ENCODE measurements around the gene SLC6A5. TPM values are rescaled to one million over a fixed set of nuclear protein-coding genes. Genes with fewer than 3 reads are reported as not detected.

The SLC6A5 gene
- total RNA-seq, 2 donors from 2014 or later = 0.11 TPM; not detected in 1

- Histone ChIP-seq H3K27me3 (peaks cover 8% of the 10 kb centered on the region in 2 donors), H3K9me3 (no peaks in the 10 kb centered on the region), H3K36me3 (no peaks in the 10 kb centered on the region), H3K4me1 (peaks cover 0 to 18% of the 10 kb centered on the region in 2 donors), H3K27ac (no peak overlapping the region), H3K4me3 (no peak overlapping the region)
- TF ChIP-seq, protein P1, sequence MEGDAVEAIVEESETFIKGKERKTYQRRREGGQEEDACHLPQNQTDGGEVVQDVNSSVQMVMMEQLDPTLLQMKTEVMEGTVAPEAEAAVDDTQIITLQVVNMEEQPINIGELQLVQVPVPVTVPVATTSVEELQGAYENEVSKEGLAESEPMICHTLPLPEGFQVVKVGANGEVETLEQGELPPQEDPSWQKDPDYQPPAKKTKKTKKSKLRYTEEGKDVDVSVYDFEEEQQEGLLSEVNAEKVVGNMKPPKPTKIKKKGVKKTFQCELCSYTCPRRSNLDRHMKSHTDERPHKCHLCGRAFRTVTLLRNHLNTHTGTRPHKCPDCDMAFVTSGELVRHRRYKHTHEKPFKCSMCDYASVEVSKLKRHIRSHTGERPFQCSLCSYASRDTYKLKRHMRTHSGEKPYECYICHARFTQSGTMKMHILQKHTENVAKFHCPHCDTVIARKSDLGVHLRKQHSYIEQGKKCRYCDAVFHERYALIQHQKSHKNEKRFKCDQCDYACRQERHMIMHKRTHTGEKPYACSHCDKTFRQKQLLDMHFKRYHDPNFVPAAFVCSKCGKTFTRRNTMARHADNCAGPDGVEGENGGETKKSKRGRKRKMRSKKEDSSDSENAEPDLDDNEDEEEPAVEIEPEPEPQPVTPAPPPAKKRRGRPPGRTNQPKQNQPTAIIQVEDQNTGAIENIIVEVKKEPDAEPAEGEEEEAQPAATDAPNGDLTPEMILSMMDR (IDR thresholded peaks at IDR 0.05) = peak; percentile 10 to 44
- no peak for DNase-seq (ENCODE audit: low spot score)
Measured at GRCh38 chr11:20672575-20672974, 73.2 kb downstream of the SLC6A5 start.

- Histone ChIP-seq H3K4me1 (no peaks in the 10 kb centered on the region), H3K4me3 (no peak overlapping the region), H3K27me3 (no peaks in the 10 kb centered on the region), H3K9me3 (no peaks in the 10 kb centered on the region), H3K27ac (no peak overlapping the region), H3K36me3 (no peaks in the 10 kb centered on the region)
- DNase-seq (ENCODE audit: low spot score) = no peak
- TF ChIP-seq, protein P1 (IDR thresholded peaks at IDR 0.05) = no peak
Measured at GRCh38 chr11:20676658-20677057, 77.2 kb downstream of the SLC6A5 start.

DNA sequence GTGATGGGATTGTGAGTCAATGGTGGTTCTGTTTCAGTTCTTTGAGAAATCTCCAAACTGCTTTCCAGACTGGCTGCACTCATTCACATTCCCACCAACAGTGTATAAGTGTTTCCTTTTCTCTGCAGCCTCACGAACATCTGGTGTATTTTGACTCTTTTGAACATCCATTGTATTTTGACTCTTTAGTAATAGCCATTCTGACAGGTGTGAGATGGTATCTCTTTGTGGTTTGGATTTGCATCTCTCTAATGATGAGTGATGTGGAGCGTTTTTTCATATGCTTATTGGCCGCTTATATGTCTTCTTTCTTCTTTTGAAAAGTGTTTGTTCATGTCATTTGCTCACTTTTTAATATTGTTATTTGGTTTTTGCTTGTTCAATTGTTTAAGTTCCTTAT, 89.4 kb downstream of the SLC6A5 start:
- DNase-seq (ENCODE audit: low spot score) = no peak
- H3K4me1 ChIP-seq = no peaks in the 10 kb centered on the region
- no peaks in the 10 kb centered on the region for H3K27me3 ChIP-seq
- H3K4me3 ChIP-seq = no peak overlapping the region
- TF ChIP-seq, protein P1 (IDR thresholded peaks at IDR 0.05) = no peak
- no peaks in the 10 kb centered on the region for H3K9me3 ChIP-seq
- H3K27ac ChIP-seq = no peak overlapping the region
- no peaks in the 10 kb centered on the region for H3K36me3 ChIP-seq

DNA sequence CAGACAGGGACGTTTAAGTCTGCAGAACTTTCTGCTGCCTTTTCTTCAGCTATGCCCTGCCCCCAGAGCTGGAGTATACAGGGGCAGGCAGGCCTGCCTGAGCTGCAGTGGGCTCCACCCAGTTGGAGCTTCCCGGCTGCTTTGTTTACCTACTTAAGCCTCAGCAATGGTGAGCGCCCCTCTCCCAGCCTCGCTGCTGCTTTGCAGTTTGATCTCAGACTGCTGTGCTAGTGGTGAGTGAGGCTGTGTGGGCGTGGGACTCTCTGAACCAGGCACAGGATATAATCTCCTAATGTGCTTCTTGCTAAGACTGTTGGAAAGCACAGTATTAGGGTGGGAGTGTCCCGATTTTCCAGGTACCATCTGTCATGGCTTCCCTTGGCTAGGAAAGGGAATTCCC, 108.5 kb downstream of the SLC6A5 start:
- Histone ChIP-seq H3K36me3 (no peaks in the 10 kb centered on the region), H3K4me1 (no peaks in the 10 kb centered on the region), H3K9me3 (no peaks in the 10 kb centered on the region), H3K27ac (no peak overlapping the region), H3K4me3 (no peak overlapping the region), H3K27me3 (no peaks in the 10 kb centered on the region)
- DNase-seq (ENCODE audit: low spot score) = no peak
- TF ChIP-seq, protein P1 (IDR thresholded peaks at IDR 0.05) = no peak

Other genes starting within 250 kb of the SLC6A5 start
- gene HTATIP2, start 235.9 kb upstream of the SLC6A5 start, total RNA-seq = 10 to 100 TPM; 19.5 to 20.8 TPM
- gene PRMT3, start 211.9 kb upstream of the SLC6A5 start, total RNA-seq = 10 to 100 TPM in 1 of 2 donors, 1 to 10 TPM in 1; 7.9 to 11.9 TPM
- gene NELL1, start 70.0 kb downstream of the SLC6A5 start, total RNA-seq = not detected

All from right atrium auricular region (tissue), 2 donors.